ENCODE data around the gene RHOC.

GRCh38 chr1:112651205-112651604 lies 55.7 kb downstream of the RHOC start:
- TF ChIP-seq, protein P1, sequence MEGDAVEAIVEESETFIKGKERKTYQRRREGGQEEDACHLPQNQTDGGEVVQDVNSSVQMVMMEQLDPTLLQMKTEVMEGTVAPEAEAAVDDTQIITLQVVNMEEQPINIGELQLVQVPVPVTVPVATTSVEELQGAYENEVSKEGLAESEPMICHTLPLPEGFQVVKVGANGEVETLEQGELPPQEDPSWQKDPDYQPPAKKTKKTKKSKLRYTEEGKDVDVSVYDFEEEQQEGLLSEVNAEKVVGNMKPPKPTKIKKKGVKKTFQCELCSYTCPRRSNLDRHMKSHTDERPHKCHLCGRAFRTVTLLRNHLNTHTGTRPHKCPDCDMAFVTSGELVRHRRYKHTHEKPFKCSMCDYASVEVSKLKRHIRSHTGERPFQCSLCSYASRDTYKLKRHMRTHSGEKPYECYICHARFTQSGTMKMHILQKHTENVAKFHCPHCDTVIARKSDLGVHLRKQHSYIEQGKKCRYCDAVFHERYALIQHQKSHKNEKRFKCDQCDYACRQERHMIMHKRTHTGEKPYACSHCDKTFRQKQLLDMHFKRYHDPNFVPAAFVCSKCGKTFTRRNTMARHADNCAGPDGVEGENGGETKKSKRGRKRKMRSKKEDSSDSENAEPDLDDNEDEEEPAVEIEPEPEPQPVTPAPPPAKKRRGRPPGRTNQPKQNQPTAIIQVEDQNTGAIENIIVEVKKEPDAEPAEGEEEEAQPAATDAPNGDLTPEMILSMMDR (IDR thresholded peaks at IDR 0.05; ENCODE audit: insufficient read depth, low read length, poor library complexity, severe bottlenecking) = no peak
- TF ChIP-seq EZH2phosphoT487 (conservative IDR thresholded peaks at IDR 0.05; ENCODE audit: low read length) = no peak

Measured in SU-DHL-6 (cell line).